Endodermal cell (in vitro differentiated cells): ENCODE results near the gene CBFA2T2. TPM values are rescaled to one million over a fixed set of nuclear protein-coding genes. Genes with fewer than 3 reads are reported as not detected.

Experiments used
- DNase-seq: peaks from one replicate; pipeline ENCODE4 v3.0.0-alpha.2; 2017
- H3K27ac ChIP-seq: 2 replicates; pipeline ENCODE4 v1.5.1; 2013; ENCODE audit warnings: mild to moderate bottlenecking, low read depth, low read length, moderate library complexity
- H3K27me3 ChIP-seq: 2 replicates; pipeline ENCODE4 v1.6.1; 2013; ENCODE audit warnings: mild to moderate bottlenecking, low read length, moderate library complexity; ENCODE audit not compliant: insufficient read depth, control insufficient read depth, poor library complexity, severe bottlenecking
- H3K36me3 ChIP-seq: 2 replicates; pipeline ENCODE4 v1.7.0; 2013; ENCODE audit warnings: mild to moderate bottlenecking, low read length, moderate library complexity; ENCODE audit not compliant: control insufficient read depth, insufficient read depth
- H3K4me1 ChIP-seq: one replicate; pipeline ENCODE4 v1.7.0; 2013; ENCODE audit warnings: low read length; ENCODE audit not compliant: control insufficient read depth, insufficient read depth
- H3K4me3 ChIP-seq: 2 replicates; pipeline ENCODE4 v1.5.1; 2013; ENCODE audit warnings: mild to moderate bottlenecking, low read length, moderate library complexity
- H3K9ac ChIP-seq: 2 replicates; pipeline ENCODE4 v1.6.1; 2013; ENCODE audit warnings: mild to moderate bottlenecking, low read length, moderate library complexity; ENCODE audit not compliant: poor library complexity, severe bottlenecking; ENCODE audit errors: extremely low read depth
- H3K9me3 ChIP-seq: 2 replicates; pipeline ENCODE4 v1.6.1; 2013; ENCODE audit warnings: mild to moderate bottlenecking, low read length, moderate library complexity; ENCODE audit not compliant: control insufficient read depth
- H3K27ac Mint-ChIP-seq: 2 replicates; pipeline ENCODE4 v1.8.0; 2020; ENCODE audit warnings: mixed read lengths
- H3K27me3 Mint-ChIP-seq: 2 replicates; pipeline ENCODE4 v1.8.0; 2021; ENCODE audit warnings: mild to moderate bottlenecking, mixed read lengths; ENCODE audit not compliant: insufficient read depth
- H3K36me3 Mint-ChIP-seq: 2 replicates; pipeline ENCODE4 v1.8.0; 2020; ENCODE audit warnings: low read depth, mixed read lengths
- H3K4me1 Mint-ChIP-seq: 2 replicates; pipeline ENCODE4 v1.8.0; 2020; ENCODE audit warnings: mixed read lengths
- H3K4me3 Mint-ChIP-seq: 2 replicates; pipeline ENCODE4 v1.8.0; 2020; ENCODE audit warnings: mild to moderate bottlenecking, moderate library complexity, mixed read lengths
- H3K9me3 Mint-ChIP-seq: 2 replicates; pipeline ENCODE4 v1.8.0; 2020; ENCODE audit warnings: mild to moderate bottlenecking, mixed read lengths
- CTCF ChIP-seq: fragments of 200-600 bp; sonication (generic); conservative IDR thresholded peaks from 2 replicates; pipeline ENCODE4 v1.5.0; 2021; ENCODE audit warnings: antibody characterized with exemption, mild to moderate bottlenecking
- WGBS, 2 experiments: methylation state at CpG; one replicate each; pipeline versions ENCODE4 v1.1.5 to v1.1.7; 2013; ENCODE audit warnings: missing lambda C conversion rate in 2 of 2, mixed read lengths in 1 of 2; ENCODE audit not compliant: insufficient coverage in 1 of 2, insufficient read length in 1 of 2; 5-methylcytosine and 5-hydroxymethylcytosine counted together
- total RNA-seq, 2 donors: library from RNA; stranded (reverse); fragmentation: NEBNext Ultra II Directional in 1 of 2; extraction: Animal tissue kit (Norgen Biotek cat#: 25700) in 1 of 2; gene quantifications; 2 replicates in 1 of 2; 3 replicates in 1 of 2; pipeline ENCODE4 v1.2.1, GENCODE V29; 2021

CBFA2T2 gene
- total RNA-seq, 2 donors from 2014 or later, result 26.8 to 32.7 TPM

GRCh38 chr20:33622705-33623365 lies 132.9 kb downstream of the CBFA2T2 start:
- peaks cover 65% of the 10 kb centered on the region for H3K36me3 Mint-ChIP-seq
- 92 to 96% methylated on average over 7 to 10 of the region's 10 CpGs for WGBS, 2 experiments
- Histone ChIP-seq H3K9ac (no peak overlapping the region), H3K9me3 (no peaks in the 10 kb centered on the region), H3K27ac (no peak overlapping the region), H3K27me3 (no peaks in the 10 kb centered on the region), H3K4me3 (no peak overlapping the region), H3K4me1 (no peaks in the 10 kb centered on the region), H3K36me3 (peaks cover 59% of the 10 kb centered on the region)
- H3K4me3 Mint-ChIP-seq, result no peak overlapping the region
- peak overlapping the region; percentile 20 for H3K27ac Mint-ChIP-seq
- TF ChIP-seq CTCF, result no peak
- H3K27me3 Mint-ChIP-seq, result no peaks in the 10 kb centered on the region
- no peaks in the 10 kb centered on the region for H3K4me1 Mint-ChIP-seq
- DNase-seq, result no peak
- H3K9me3 Mint-ChIP-seq, result no peaks in the 10 kb centered on the region

DNA sequence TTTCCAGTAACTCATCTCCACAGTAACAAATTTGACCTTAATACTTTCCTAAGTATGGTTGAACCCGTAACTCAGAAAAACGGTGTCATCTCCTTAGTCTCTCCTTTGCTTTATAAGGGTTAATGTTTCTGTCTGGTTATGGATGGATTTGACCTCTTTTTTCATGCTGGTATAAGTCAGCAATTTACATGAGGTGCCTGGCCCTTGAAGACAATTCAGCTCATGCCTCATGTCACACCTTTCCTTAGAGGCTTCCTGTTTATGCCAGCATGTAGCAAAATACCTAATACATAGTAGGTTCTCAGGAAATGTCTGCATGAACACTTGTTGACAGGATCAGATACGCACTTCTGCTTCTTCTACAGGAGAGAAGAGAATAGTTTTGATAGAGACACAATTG lies 134.5 kb downstream of the CBFA2T2 start:
- Mint-ChIP-seq H3K27ac (no peak overlapping the region), H3K4me3 (no peak overlapping the region), H3K36me3 (peaks cover 75% of the 10 kb centered on the region), H3K9me3 (no peaks in the 10 kb centered on the region), H3K27me3 (no peaks in the 10 kb centered on the region), H3K4me1 (no peaks in the 10 kb centered on the region)
- 100% methylated on average over 3 of the region's 3 CpGs; no CpG with 5 or more reads in 1 of the 2 experiments for WGBS, 2 experiments
- H3K9ac ChIP-seq, result no peak overlapping the region
- no peak for DNase-seq
- H3K36me3 ChIP-seq, result peaks cover 65% of the 10 kb centered on the region
- H3K27ac ChIP-seq, result no peak overlapping the region
- no peak overlapping the region for H3K4me3 ChIP-seq
- H3K9me3 ChIP-seq, result no peaks in the 10 kb centered on the region
- no peaks in the 10 kb centered on the region for H3K4me1 ChIP-seq
- TF ChIP-seq CTCF, result no peak
- H3K27me3 ChIP-seq, result no peaks in the 10 kb centered on the region

GRCh38 chr20:33626190-33626589 lies 136.3 kb downstream of the CBFA2T2 start:
- Histone ChIP-seq H3K4me3 (no peak overlapping the region), H3K27me3 (no peaks in the 10 kb centered on the region), H3K27ac (no peak overlapping the region), H3K9ac (no peak overlapping the region), H3K9me3 (no peaks in the 10 kb centered on the region), H3K4me1 (no peaks in the 10 kb centered on the region), H3K36me3 (peaks cover 76% of the 10 kb centered on the region)
- peaks cover 82% of the 10 kb centered on the region for H3K36me3 Mint-ChIP-seq
- no peak overlapping the region for H3K4me3 Mint-ChIP-seq
- no peak for TF ChIP-seq CTCF
- no peak overlapping the region for H3K27ac Mint-ChIP-seq
- H3K27me3 Mint-ChIP-seq, result no peaks in the 10 kb centered on the region
- no peak for DNase-seq
- H3K9me3 Mint-ChIP-seq, result no peaks in the 10 kb centered on the region
- WGBS, 2 experiments, result 91% methylated on average over 4 of the region's 4 CpGs
- no peaks in the 10 kb centered on the region for H3K4me1 Mint-ChIP-seq
